ENCODE data around the gene POLE2.

DNA sequence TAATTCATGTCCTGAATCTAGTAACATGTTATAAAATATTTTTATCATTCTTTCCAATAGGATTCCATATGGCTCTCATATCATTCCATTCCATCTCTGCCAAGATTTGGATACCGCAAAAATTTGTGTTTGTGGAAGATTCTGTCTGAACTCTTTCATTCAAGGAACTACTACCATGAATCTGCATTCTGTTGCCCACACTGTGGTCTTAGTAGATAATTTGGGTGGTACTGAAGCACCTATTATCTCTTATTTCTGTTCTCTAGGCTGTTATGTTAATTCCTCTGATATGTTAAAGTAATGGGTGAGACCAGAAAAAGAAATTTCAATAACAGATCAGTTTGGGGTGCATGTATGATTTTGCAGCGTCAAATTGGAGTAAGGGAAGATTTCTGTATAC is 73.8 kb downstream of the POLE2 start:
- TF ChIP-seq RAD21 (IDR thresholded peaks at IDR 0.05; ENCODE audit: low read depth) (no peak), POLR2A (IDR thresholded peaks at IDR 0.05; ENCODE audit: borderline replicate concordance, extremely low read depth, insufficient read depth, insufficient read length) (no peak)
- TF ChIP-seq, protein P1, sequence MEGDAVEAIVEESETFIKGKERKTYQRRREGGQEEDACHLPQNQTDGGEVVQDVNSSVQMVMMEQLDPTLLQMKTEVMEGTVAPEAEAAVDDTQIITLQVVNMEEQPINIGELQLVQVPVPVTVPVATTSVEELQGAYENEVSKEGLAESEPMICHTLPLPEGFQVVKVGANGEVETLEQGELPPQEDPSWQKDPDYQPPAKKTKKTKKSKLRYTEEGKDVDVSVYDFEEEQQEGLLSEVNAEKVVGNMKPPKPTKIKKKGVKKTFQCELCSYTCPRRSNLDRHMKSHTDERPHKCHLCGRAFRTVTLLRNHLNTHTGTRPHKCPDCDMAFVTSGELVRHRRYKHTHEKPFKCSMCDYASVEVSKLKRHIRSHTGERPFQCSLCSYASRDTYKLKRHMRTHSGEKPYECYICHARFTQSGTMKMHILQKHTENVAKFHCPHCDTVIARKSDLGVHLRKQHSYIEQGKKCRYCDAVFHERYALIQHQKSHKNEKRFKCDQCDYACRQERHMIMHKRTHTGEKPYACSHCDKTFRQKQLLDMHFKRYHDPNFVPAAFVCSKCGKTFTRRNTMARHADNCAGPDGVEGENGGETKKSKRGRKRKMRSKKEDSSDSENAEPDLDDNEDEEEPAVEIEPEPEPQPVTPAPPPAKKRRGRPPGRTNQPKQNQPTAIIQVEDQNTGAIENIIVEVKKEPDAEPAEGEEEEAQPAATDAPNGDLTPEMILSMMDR (IDR thresholded peaks at IDR 0.05 in 2 of 3, conservative IDR thresholded peaks at IDR 0.05 in 1 of 3; ENCODE audit: borderline replicate concordance in 1 of 3, insufficient read depth in 1 of 3, low read depth in 2 of 3, low read length in 2 of 3): no peak
